DND-41 (cell line): ENCODE measurements around the gene TAF1B.

Experiments used
- ATAC-seq: fragments of 200-7000 bp; cut with Tn5 transposase; 3 replicates; pipeline ENCODE4 v1.9.1; 2021; ENCODE audit warnings: low read depth; ENCODE audit not compliant: insufficient read depth
- DNase-seq: peaks from one replicate; pipeline ENCODE4 v3.0.0-alpha.2; 2020
- H2AFZ ChIP-seq: 2 replicates; pipeline ENCODE4 v1.6.0; 2012; ENCODE audit warnings: low read depth, low read length
- H3K27ac ChIP-seq: 2 replicates; pipeline ENCODE4 v1.5.1; 2012; ENCODE audit warnings: low read length, inconsistent platforms
- H3K27me3 ChIP-seq: fragments of 200-600 bp; sonication (generic); 2 replicates; pipeline ENCODE4 v1.6.0; 2012; ENCODE audit warnings: low read length, mild to moderate bottlenecking, inconsistent platforms; ENCODE audit not compliant: insufficient read depth, poor library complexity
- H3K36me3 ChIP-seq: 2 replicates; pipeline ENCODE4 v1.5.1; 2012; ENCODE audit warnings: low read length, inconsistent platforms; ENCODE audit not compliant: insufficient read depth
- H3K4me1 ChIP-seq: 2 replicates; pipeline ENCODE4 v1.5.1; 2012; ENCODE audit warnings: mild to moderate bottlenecking, low read length; ENCODE audit not compliant: insufficient read depth
- H3K4me2 ChIP-seq: 2 replicates; pipeline ENCODE4 v1.6.0; 2012; ENCODE audit warnings: mild to moderate bottlenecking, moderate library complexity, low read length, inconsistent platforms; ENCODE audit not compliant: insufficient read depth
- H3K4me3 ChIP-seq, 2 experiments: fragments of 200-600 bp in 1 of 2; shearing (Covaris generic) in 1 of 2; 2 replicates each; pipeline ENCODE4 v1.5.1; 2012 to 2016; ENCODE audit warnings: inconsistent platforms in 2 of 2, low read length in 2 of 2, mild to moderate bottlenecking in 2 of 2, low read depth in 1 of 2, moderate library complexity in 1 of 2
- H3K79me2 ChIP-seq: 2 replicates; pipeline ENCODE4 v1.6.0; 2012; ENCODE audit warnings: low read length, inconsistent platforms; ENCODE audit not compliant: insufficient read depth
- H3K9ac ChIP-seq: 2 replicates; pipeline ENCODE4 v1.6.0; 2012; ENCODE audit warnings: low read depth, mild to moderate bottlenecking, inconsistent platforms, low read length, moderate library complexity
- H3K9me3 ChIP-seq: 2 replicates; pipeline ENCODE4 v1.5.1; 2012; ENCODE audit warnings: low read length, moderate library complexity, mild to moderate bottlenecking, inconsistent platforms; ENCODE audit not compliant: insufficient read depth, severe bottlenecking
- H4K20me1 ChIP-seq: 2 replicates; pipeline ENCODE4 v1.6.0; 2012; ENCODE audit warnings: low read length; ENCODE audit not compliant: insufficient read depth
- CTCF ChIP-seq: IDR thresholded peaks from 2 replicates; pipeline ENCODE4 v1.5.1; 2012; ENCODE audit warnings: borderline replicate concordance, low read length, moderate library complexity, mild to moderate bottlenecking; ENCODE audit not compliant: poor library complexity, severe bottlenecking; ENCODE audit errors: extremely low read depth
- EZH2 ChIP-seq: IDR thresholded peaks from 3 replicates; pipeline ENCODE4 v1.6.1; 2012; ENCODE audit warnings: borderline replicate concordance, low read depth, mild to moderate bottlenecking, moderate library complexity, low read length, inconsistent platforms; ENCODE audit not compliant: severe bottlenecking

The TAF1B gene

GRCh38 chr2:9983401-9984216, 140.3 kb downstream of the TAF1B start:
- Histone ChIP-seq H3K79me2 (no peaks in the 10 kb centered on the region), H3K9me3 (no peaks in the 10 kb centered on the region), H2AFZ (no peak overlapping the region), H3K27me3 (no peaks in the 10 kb centered on the region), H3K4me3 (no peak overlapping the region), H3K36me3 (0 out of 2 replicates have a peak, but pooled peaks cover 9% of the 10 kb centered on the region), H3K4me1 (no peaks in the 10 kb centered on the region), H3K27ac (no peak overlapping the region), H3K4me2 (no peak overlapping the region), H3K9ac (no peak overlapping the region), H4K20me1 (no peaks in the 10 kb centered on the region)
- TF ChIP-seq CTCF (no peak), EZH2 (no peak)
- DNase-seq (no peak), ATAC-seq (no peak)
